NCI-H2171 treated with DMSO at 0.1 percent for 48 hours (cell line): ENCODE results near the gene REP15.
"Not testable (repeated sequence)": the region's sequence is repeated elsewhere in the genome, so short reads cannot be mapped to it uniquely, and the experiment has no call there.

Source experiments
- DNase-seq: peaks from one replicate; lab custom pipeline; 2025; lab: John Stamatoyannopoulos, UW

REP15 gene

GRCh38 chr12:27696864-27697564, 767 bp downstream of the REP15 start:
- DNase-seq: no peak

- peak; percentile 96 for DNase-seq
Observed at GRCh38 chr12:27703720-27704452, 7.6 kb downstream of the REP15 start.

- DNase-seq: no peak
Observed at GRCh38 chr12:27705263-27705662, 9.0 kb downstream of the REP15 start.

- no peak for DNase-seq
Observed at GRCh38 chr12:27707216-27707615, 11.0 kb downstream of the REP15 start.

- no peak for DNase-seq
Observed at GRCh38 chr12:27709212-27709931, 13.1 kb downstream of the REP15 start.

GRCh38 chr12:27709932-27710591, 13.8 kb downstream of the REP15 start:
- DNase-seq: peak; percentile 99

- peak; percentile 100 for DNase-seq
Observed at GRCh38 chr12:27710592-27711316, 14.5 kb downstream of the REP15 start, which contains the start of gene MRPS35. Gene MRPS35, plus strand, starts transcription at chr12:27710832. Its CDS starts 12 bp downstream, at chr12:27710844.

- DNase-seq: peak; percentile 99
Observed at GRCh38 chr12:27711317-27711682, 15.1 kb downstream of the REP15 start.

GRCh38 chr12:27711967-27712366, 15.7 kb downstream of the REP15 start:
- no peak for DNase-seq

GRCh38 chr12:27723212-27723611, 27.0 kb downstream of the REP15 start:
- DNase-seq: no peak

GRCh38 chr12:27730097-27730588, 33.9 kb downstream of the REP15 start:
- no peak for DNase-seq

- DNase-seq: peak; percentile 89
Observed at GRCh38 chr12:27732281-27732680, 36.0 kb downstream of the REP15 start.

GRCh38 chr12:27733052-27733656, 36.9 kb downstream of the REP15 start:
- DNase-seq: peak; percentile 98

- no peak for DNase-seq
Observed at GRCh38 chr12:27733791-27734190, 37.5 kb downstream of the REP15 start.

GRCh38 chr12:27734321-27734720, 38.1 kb downstream of the REP15 start:
- DNase-seq: not testable (repeated sequence)

GRCh38 chr12:27743601-27744000, 47.4 kb downstream of the REP15 start:
- DNase-seq: no peak

- not testable (repeated sequence) for DNase-seq
Observed at GRCh38 chr12:27745734-27746133, 49.5 kb downstream of the REP15 start.
